ENCODE results near the gene DTHD1.

The DTHD1 gene

GRCh38 chr4:36269533-36270173 lies 11.8 kb upstream of the DTHD1 start:
- no peak for FAIRE-seq

GRCh38 chr4:36273276-36273675 lies 8.1 kb upstream of the DTHD1 start:
- no peak for FAIRE-seq

- FAIRE-seq = no peak
Observed at GRCh38 chr4:36274158-36274557, 7.3 kb upstream of the DTHD1 start.

- no peak for FAIRE-seq
Observed at GRCh38 chr4:36277533-36277932, 3.9 kb upstream of the DTHD1 start.

- no peak for FAIRE-seq
Observed at GRCh38 chr4:36278789-36279188, 2.6 kb upstream of the DTHD1 start.

GRCh38 chr4:36280555-36280954 lies 861 bp upstream of the DTHD1 start:
- no peak for FAIRE-seq

GRCh38 chr4:36282503-36283030 lies 1.2 kb downstream of the DTHD1 start:
- FAIRE-seq = no peak

GRCh38 chr4:36283912-36284465 lies 2.6 kb downstream of the DTHD1 start:
- no peak for FAIRE-seq

- FAIRE-seq = no peak
Observed at GRCh38 chr4:36285784-36286480, 4.5 kb downstream of the DTHD1 start.

- FAIRE-seq = no peak
Observed at GRCh38 chr4:36286481-36286871, 5.1 kb downstream of the DTHD1 start.

- FAIRE-seq = no peak
Observed at GRCh38 chr4:36288731-36289426, 7.5 kb downstream of the DTHD1 start.

- no peak for FAIRE-seq
Observed at GRCh38 chr4:36290641-36291040, 9.2 kb downstream of the DTHD1 start.

GRCh38 chr4:36292556-36293188 lies 11.3 kb downstream of the DTHD1 start:
- no peak for FAIRE-seq

- no peak for FAIRE-seq
Observed at GRCh38 chr4:36301127-36301526, 19.7 kb downstream of the DTHD1 start.

- no peak for FAIRE-seq
Observed at GRCh38 chr4:36303426-36304137, 22.2 kb downstream of the DTHD1 start.

- no peak for FAIRE-seq
Observed at GRCh38 chr4:36304138-36304681, 22.8 kb downstream of the DTHD1 start.

GRCh38 chr4:36308150-36308549 lies 26.7 kb downstream of the DTHD1 start:
- no peak for FAIRE-seq

GRCh38 chr4:36310216-36310615 lies 28.8 kb downstream of the DTHD1 start:
- no peak for FAIRE-seq

GRCh38 chr4:36310793-36311192 lies 29.4 kb downstream of the DTHD1 start:
- FAIRE-seq = no peak

GRCh38 chr4:36312511-36312910 lies 31.1 kb downstream of the DTHD1 start:
- no peak for FAIRE-seq

GRCh38 chr4:36313301-36313700 lies 31.9 kb downstream of the DTHD1 start:
- FAIRE-seq = no peak

- FAIRE-seq = no peak
Observed at GRCh38 chr4:36313703-36314102, 32.3 kb downstream of the DTHD1 start.

All from TTC549 (cell line).